Measurements from ENCODE around the gene SND1.

DNA sequence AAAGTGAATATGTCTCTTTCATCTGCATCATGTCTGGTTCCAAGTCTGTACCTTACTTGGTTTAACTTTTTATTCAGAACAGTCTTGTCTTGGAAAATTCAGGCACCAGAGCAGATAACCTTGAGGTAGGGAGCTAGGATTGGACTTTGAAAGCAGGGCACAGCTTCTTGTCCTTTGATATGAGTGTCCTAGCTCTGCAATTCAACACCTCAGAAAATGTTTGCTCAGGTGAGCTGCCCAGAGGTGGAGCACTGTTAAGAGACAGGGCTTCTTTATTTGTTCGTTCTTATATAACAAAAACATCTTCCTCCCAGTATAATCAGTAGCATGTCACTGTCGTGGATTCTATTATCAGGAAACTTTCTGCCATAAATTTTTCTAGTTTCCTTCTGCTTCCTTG, 260.9 kb downstream of the SND1 start:
- TF ChIP-seq, protein P1, sequence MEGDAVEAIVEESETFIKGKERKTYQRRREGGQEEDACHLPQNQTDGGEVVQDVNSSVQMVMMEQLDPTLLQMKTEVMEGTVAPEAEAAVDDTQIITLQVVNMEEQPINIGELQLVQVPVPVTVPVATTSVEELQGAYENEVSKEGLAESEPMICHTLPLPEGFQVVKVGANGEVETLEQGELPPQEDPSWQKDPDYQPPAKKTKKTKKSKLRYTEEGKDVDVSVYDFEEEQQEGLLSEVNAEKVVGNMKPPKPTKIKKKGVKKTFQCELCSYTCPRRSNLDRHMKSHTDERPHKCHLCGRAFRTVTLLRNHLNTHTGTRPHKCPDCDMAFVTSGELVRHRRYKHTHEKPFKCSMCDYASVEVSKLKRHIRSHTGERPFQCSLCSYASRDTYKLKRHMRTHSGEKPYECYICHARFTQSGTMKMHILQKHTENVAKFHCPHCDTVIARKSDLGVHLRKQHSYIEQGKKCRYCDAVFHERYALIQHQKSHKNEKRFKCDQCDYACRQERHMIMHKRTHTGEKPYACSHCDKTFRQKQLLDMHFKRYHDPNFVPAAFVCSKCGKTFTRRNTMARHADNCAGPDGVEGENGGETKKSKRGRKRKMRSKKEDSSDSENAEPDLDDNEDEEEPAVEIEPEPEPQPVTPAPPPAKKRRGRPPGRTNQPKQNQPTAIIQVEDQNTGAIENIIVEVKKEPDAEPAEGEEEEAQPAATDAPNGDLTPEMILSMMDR (IDR thresholded peaks at IDR 0.05): no peak
- TF ChIP-seq POLR2A (IDR thresholded peaks at IDR 0.05): no peak
